ENCODE results near the gene PTPN4.

The PTPN4 gene

GRCh38 chr2:119853777-119854399 is 94.2 kb downstream of the PTPN4 start:
- no peak for DNase-seq (ENCODE audit: low read depth in 1 of 2, low spot score in 1 of 2)
- TF ChIP-seq CTCF (IDR thresholded peaks at IDR 0.05; ENCODE audit: insufficient read depth, low read length): no peak
- TF ChIP-seq SPI1 (IDR thresholded peaks at IDR 0.05; ENCODE audit: borderline replicate concordance, low read depth): no peak
- no peak for TF ChIP-seq REST (IDR thresholded peaks at IDR 0.05; ENCODE audit: insufficient replicate concordance, low read depth)
- no peak for TF ChIP-seq GABPA (IDR thresholded peaks at IDR 0.05; ENCODE audit: low read depth)
- TF ChIP-seq POLR2AphosphoS5 (IDR thresholded peaks at IDR 0.05; ENCODE audit: low read depth): no peak
- Histone ChIP-seq H3K27me3 (ENCODE audit: insufficient read depth, poor library complexity, severe bottlenecking) (no peaks in the 10 kb centered on the region), H3K27ac (replicated peaks) (no peak overlapping the region), H3K4me3 (replicated peaks; ENCODE audit: insufficient read depth, low read length) (no peak overlapping the region)

- Histone ChIP-seq H3K4me3 (replicated peaks; ENCODE audit: insufficient read depth, low read length) (no peak overlapping the region), H3K27me3 (ENCODE audit: insufficient read depth, poor library complexity, severe bottlenecking) (no peaks in the 10 kb centered on the region), H3K27ac (replicated peaks) (no peak overlapping the region)
- no peak for DNase-seq (ENCODE audit: low read depth in 1 of 2, low spot score in 1 of 2)
- TF ChIP-seq POLR2AphosphoS5 (IDR thresholded peaks at IDR 0.05; ENCODE audit: low read depth): no peak
- no peak for TF ChIP-seq REST (IDR thresholded peaks at IDR 0.05; ENCODE audit: insufficient replicate concordance, low read depth)
- no peak for TF ChIP-seq GABPA (IDR thresholded peaks at IDR 0.05; ENCODE audit: low read depth)
Observed at GRCh38 chr2:119856469-119856901, 96.8 kb downstream of the PTPN4 start.

GRCh38 chr2:119857742-119858141 is 98.0 kb downstream of the PTPN4 start:
- TF ChIP-seq POLR2AphosphoS5 (IDR thresholded peaks at IDR 0.05; ENCODE audit: low read depth) (no peak), REST (IDR thresholded peaks at IDR 0.05; ENCODE audit: insufficient replicate concordance, low read depth) (no peak), SPI1 (IDR thresholded peaks at IDR 0.05; ENCODE audit: borderline replicate concordance, low read depth) (no peak), GABPA (IDR thresholded peaks at IDR 0.05; ENCODE audit: low read depth) (no peak), CTCF (IDR thresholded peaks at IDR 0.05; ENCODE audit: insufficient read depth, low read length) (no peak)
- no peak for DNase-seq (ENCODE audit: low read depth in 1 of 2, low spot score in 1 of 2)
- Histone ChIP-seq H3K27me3 (ENCODE audit: insufficient read depth, poor library complexity, severe bottlenecking) (no peaks in the 10 kb centered on the region), H3K27ac (replicated peaks) (no peak overlapping the region), H3K4me3 (replicated peaks; ENCODE audit: insufficient read depth, low read length) (no peak overlapping the region)
